Chondrocyte (in vitro differentiated cells): ENCODE measurements around the gene DNAJB6. TPM values are rescaled to one million over a fixed set of nuclear protein-coding genes. Genes with fewer than 3 reads are reported as not detected.

Experiments used
- DNase-seq: peaks from one replicate; pipeline ENCODE4 v3.0.0; 2021; ENCODE audit warnings: mixed read lengths, low spot score
- H3K27ac Mint-ChIP-seq: one replicate; pipeline ENCODE4 v1.8.0; 2021; ENCODE audit warnings: mild to moderate bottlenecking, moderate library complexity, mixed read lengths; ENCODE audit not compliant: unreplicated experiment
- H3K27me3 Mint-ChIP-seq: 2 replicates; pipeline ENCODE4 v1.8.0; 2021; ENCODE audit warnings: low read depth, mixed read lengths
- H3K36me3 Mint-ChIP-seq: 2 replicates; pipeline ENCODE4 v1.8.0; 2021; ENCODE audit warnings: low read depth, mixed read lengths
- H3K4me1 Mint-ChIP-seq: 2 replicates; pipeline ENCODE4 v1.8.0; 2021; ENCODE audit warnings: low read depth, mild to moderate bottlenecking, mixed read lengths
- H3K4me3 Mint-ChIP-seq: one replicate; pipeline ENCODE4 v1.8.0; 2021; ENCODE audit warnings: mild to moderate bottlenecking, moderate library complexity, mixed read lengths; ENCODE audit not compliant: unreplicated experiment
- H3K9me3 Mint-ChIP-seq: 2 replicates; pipeline ENCODE4 v1.8.0; 2021; ENCODE audit warnings: low read depth, mixed read lengths
- CTCF ChIP-seq: fragments of 200-600 bp; sonication (generic); IDR thresholded peaks from 2 replicates; pipeline ENCODE4 v1.5.0; 2021; ENCODE audit warnings: antibody characterized with exemption, mild to moderate bottlenecking, moderate library complexity
- total RNA-seq: library from RNA; stranded (reverse); gene quantifications from 3 replicates; pipeline ENCODE4 v1.2.1, GENCODE V29; 2021

Gene DNAJB6
- total RNA-seq, 1 donor from 2014 or later: 108 TPM

GRCh38 chr7:157299613-157300368 is 37.0 kb upstream of the DNAJB6 start:
- no peaks in the 10 kb centered on the region for H3K27me3 Mint-ChIP-seq
- no peak overlapping the region for H3K4me3 Mint-ChIP-seq
- H3K4me1 Mint-ChIP-seq: peaks cover 17% of the 10 kb centered on the region
- H3K9me3 Mint-ChIP-seq: no peaks in the 10 kb centered on the region
- no peak overlapping the region for H3K27ac Mint-ChIP-seq
- no peaks in the 10 kb centered on the region for H3K36me3 Mint-ChIP-seq
- peak; percentile 40 for TF ChIP-seq CTCF
- DNase-seq: no peak

- no peak for DNase-seq
- Mint-ChIP-seq H3K36me3 (no peaks in the 10 kb centered on the region), H3K4me1 (peaks cover 17% of the 10 kb centered on the region), H3K27ac (no peak overlapping the region), H3K9me3 (no peaks in the 10 kb centered on the region), H3K4me3 (no peak overlapping the region), H3K27me3 (no peaks in the 10 kb centered on the region)
- TF ChIP-seq CTCF: no peak
These were observed 36.4 kb upstream of the DNAJB6 start for GRCh38 chr7:157300369-157300825.

GRCh38 chr7:157301610-157302120 is 35.1 kb upstream of the DNAJB6 start:
- Mint-ChIP-seq H3K4me1 (peaks cover 17% of the 10 kb centered on the region), H3K9me3 (no peaks in the 10 kb centered on the region), H3K36me3 (no peaks in the 10 kb centered on the region), H3K27ac (peak overlapping the region; percentile 91), H3K4me3 (no peak overlapping the region), H3K27me3 (no peaks in the 10 kb centered on the region)
- no peak for TF ChIP-seq CTCF
- DNase-seq: no peak

GRCh38 chr7:157306846-157307838 is 29.7 kb upstream of the DNAJB6 start:
- Mint-ChIP-seq H3K9me3 (no peaks in the 10 kb centered on the region), H3K4me3 (no peak overlapping the region), H3K27ac (no peak overlapping the region), H3K27me3 (no peaks in the 10 kb centered on the region), H3K36me3 (no peaks in the 10 kb centered on the region), H3K4me1 (peaks cover 30% of the 10 kb centered on the region)
- TF ChIP-seq CTCF: no peak
- DNase-seq: no peak
